A172 (cell line): ENCODE data around the gene AWAT1. TPM values are rescaled to one million over a fixed set of nuclear protein-coding genes. Genes with fewer than 3 reads are reported as not detected.
"Not testable (repeated sequence)": the region's sequence is repeated elsewhere in the genome, so short reads cannot be mapped to it uniquely, and the experiment has no call there.

Experiments used
- DNase-seq: peaks from one replicate; pipeline ENCODE4 v3.0.0-alpha.2; 2015; ENCODE audit warnings: low spot score
- total RNA-seq: library from RNA; depleted of rRNA; stranded (reverse); fragments of >200 nt; shearing (Covaris generic); gene quantifications from 2 replicates; pipeline ENCODE4 v1.2.3, GENCODE V29; 2014; rRNA removed

AWAT1 gene
- not detected in 2 replicates for total RNA-seq

- no peak for DNase-seq
Observed at GRCh38 chrX:70234355-70234754, at the start of gene AWAT1. Gene AWAT1 (plus strand): TSS chrX:70234655. CDS start chrX:70234696, 41 bp downstream.

- no peak for DNase-seq
Observed at GRCh38 chrX:70190225-70190624, 44.2 kb upstream of the AWAT1 start.

- DNase-seq = peak; percentile 41
Observed at GRCh38 chrX:70196961-70197720, 37.3 kb upstream of the AWAT1 start.

- DNase-seq = no peak
Observed at GRCh38 chrX:70201732-70202131, 32.7 kb upstream of the AWAT1 start.

GRCh38 chrX:70208479-70208878 lies 26.0 kb upstream of the AWAT1 start:
- no peak for DNase-seq

- not testable (repeated sequence) for DNase-seq
Observed at GRCh38 chrX:70209570-70209969, 24.9 kb upstream of the AWAT1 start.

GRCh38 chrX:70219938-70220764 lies 14.3 kb upstream of the AWAT1 start:
- DNase-seq = peak; percentile 52

GRCh38 chrX:70226048-70226447 lies 8.4 kb upstream of the AWAT1 start:
- DNase-seq = no peak

- DNase-seq = no peak
Observed at GRCh38 chrX:70226687-70227086, 7.8 kb upstream of the AWAT1 start.

GRCh38 chrX:70231666-70232065 lies 2.8 kb upstream of the AWAT1 start:
- DNase-seq = no peak

GRCh38 chrX:70240751-70241150 lies 6.3 kb downstream of the AWAT1 start:
- no peak for DNase-seq

GRCh38 chrX:70241501-70241900 lies 7.0 kb downstream of the AWAT1 start:
- no peak for DNase-seq

GRCh38 chrX:70243601-70244000 lies 9.1 kb downstream of the AWAT1 start:
- not testable (repeated sequence) for DNase-seq

GRCh38 chrX:70244881-70245280 lies 10.4 kb downstream of the AWAT1 start:
- DNase-seq = no peak

- no peak for DNase-seq
Observed at GRCh38 chrX:70247252-70247651, 12.8 kb downstream of the AWAT1 start.

- no peak for DNase-seq
Observed at GRCh38 chrX:70252491-70252890, 18.0 kb downstream of the AWAT1 start.

GRCh38 chrX:70253377-70254062 lies 19.1 kb downstream of the AWAT1 start:
- DNase-seq = peak; percentile 14

- DNase-seq = no peak
Observed at GRCh38 chrX:70254063-70254400, 19.6 kb downstream of the AWAT1 start.

GRCh38 chrX:70254909-70255308 lies 20.5 kb downstream of the AWAT1 start:
- no peak for DNase-seq

- DNase-seq = no peak
Observed at GRCh38 chrX:70255452-70255851, 21.0 kb downstream of the AWAT1 start.

GRCh38 chrX:70257423-70258288 lies 23.2 kb downstream of the AWAT1 start:
- no peak for DNase-seq
